Mucosa of rectum (tissue), 2 donors: Measurements from ENCODE around the gene SGIP1.
"Not testable (repeated sequence)": the region's sequence is repeated elsewhere in the genome, so short reads cannot be mapped to it uniquely, and the experiment has no call there.

Source experiments
- H3K27ac ChIP-seq, 2 donors: one replicate each; pipeline ENCODE4 v1.7.0; 2013; ENCODE audit warnings: inconsistent platforms in 2 of 2, low read depth in 2 of 2, low read length in 2 of 2
- H3K27me3 ChIP-seq, 2 donors: one replicate each; pipeline ENCODE4 v1.7.0; 2013; ENCODE audit warnings: low read length in 2 of 2; ENCODE audit not compliant: control insufficient read depth in 2 of 2, insufficient read depth in 2 of 2
- H3K36me3 ChIP-seq, 2 donors: one replicate each; pipeline ENCODE4 v1.7.0; 2013; ENCODE audit warnings: low read length in 2 of 2; ENCODE audit not compliant: control insufficient read depth in 2 of 2, insufficient read depth in 2 of 2
- H3K4me1 ChIP-seq, 2 donors: one replicate each; pipeline ENCODE4 v1.7.0; 2013; ENCODE audit warnings: low read length in 2 of 2, mild to moderate bottlenecking in 1 of 2; ENCODE audit not compliant: control insufficient read depth in 2 of 2, insufficient read depth in 2 of 2
- H3K4me3 ChIP-seq, 2 donors: one replicate each; pipeline ENCODE4 v1.7.0; 2013; ENCODE audit warnings: low read length in 2 of 2
- H3K9ac ChIP-seq, 2 donors: one replicate each; pipeline ENCODE4 v1.7.0; 2013; ENCODE audit warnings: low read length in 2 of 2, low read depth in 1 of 2, mild to moderate bottlenecking in 1 of 2
- H3K9me3 ChIP-seq, 2 donors: one replicate each; pipeline ENCODE4 v1.7.0; 2013; ENCODE audit warnings: low read length in 2 of 2; ENCODE audit not compliant: control insufficient read depth in 2 of 2
- donor health status: healthy.
- donor health status: Normal muscosa, but diverticular disease.

SGIP1 gene

DNA sequence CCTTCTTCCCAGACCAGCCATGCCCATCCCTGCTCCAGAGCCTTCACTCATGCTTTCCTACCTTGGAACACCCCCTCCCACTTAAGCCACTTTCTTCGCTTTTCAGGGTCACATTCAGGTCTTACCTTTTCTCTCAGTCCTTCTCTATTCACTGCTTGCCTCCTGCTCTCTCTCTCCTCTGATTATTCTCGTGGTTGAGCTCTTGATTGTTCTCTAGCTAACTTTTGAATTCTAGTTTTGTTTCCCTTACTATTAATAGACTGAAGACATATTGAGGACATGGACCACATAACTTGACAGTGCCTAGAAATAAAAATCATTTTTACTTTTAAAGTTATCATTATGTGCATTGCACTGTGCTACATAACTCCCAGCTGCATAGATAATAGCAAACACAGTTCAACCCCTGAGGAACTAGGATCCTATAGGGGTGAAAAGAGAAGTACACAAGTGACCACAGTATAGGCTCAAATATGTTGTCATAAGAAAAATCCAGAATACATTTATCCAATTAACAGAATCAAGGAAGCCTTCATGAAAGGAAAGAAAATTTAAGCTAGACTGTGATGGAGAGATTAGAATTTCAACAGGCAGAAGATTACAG is 245.6 kb downstream of the SGIP1 start:
- Histone ChIP-seq H3K36me3 (no peaks in the 10 kb centered on the region), H3K4me1 (no peaks in the 10 kb centered on the region), H3K4me3 (no peak overlapping the region), H3K9ac (no peak overlapping the region), H3K27ac (no peak overlapping the region), H3K27me3 (no peaks in the 10 kb centered on the region), H3K9me3 (no peaks in the 10 kb centered on the region)

DNA sequence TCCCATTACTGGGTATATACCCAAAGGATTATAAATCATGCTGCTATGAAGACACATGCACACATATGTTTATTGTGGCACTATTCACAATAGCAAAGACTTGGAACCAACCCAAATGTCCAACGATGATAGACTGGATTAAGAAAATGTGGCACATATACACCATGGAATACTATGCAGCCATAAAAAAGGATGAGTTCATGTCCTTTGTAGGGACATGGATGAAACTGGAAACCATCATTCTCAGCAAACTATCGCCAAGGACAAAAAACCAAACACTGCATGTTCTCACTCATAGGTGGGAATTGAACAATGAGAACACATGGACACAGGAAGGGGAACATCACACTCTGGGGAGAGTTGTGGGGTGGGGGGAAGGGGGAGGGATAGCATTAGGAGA is 251.8 kb downstream of the SGIP1 start:
- not testable (repeated sequence) for H3K4me1 ChIP-seq, H3K9me3 ChIP-seq, H3K4me3 ChIP-seq

DNA sequence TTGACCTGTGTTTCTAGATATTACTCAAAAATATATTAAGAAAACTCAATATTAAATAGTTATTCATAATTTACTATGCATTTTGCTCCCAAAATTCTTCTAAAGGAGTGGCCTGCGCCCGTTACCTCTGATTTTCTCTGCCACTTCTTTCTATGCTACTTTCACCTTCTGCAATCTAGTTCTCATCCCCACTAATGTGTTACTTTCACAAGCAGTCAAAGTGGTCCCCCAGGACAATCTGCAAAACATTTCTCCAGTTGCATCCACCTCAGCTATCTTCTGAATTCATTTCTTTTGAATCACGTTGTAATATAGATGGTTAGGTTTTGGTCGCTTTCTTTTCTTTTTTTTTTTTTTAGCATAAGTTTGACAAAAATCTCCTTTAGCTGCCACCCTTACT is 253.7 kb downstream of the SGIP1 start:
- no peak overlapping the region for H3K27ac ChIP-seq
- H3K4me1 ChIP-seq: no peaks in the 10 kb centered on the region
- no peak overlapping the region for H3K4me3 ChIP-seq
- no peaks in the 10 kb centered on the region for H3K36me3 ChIP-seq
- H3K27me3 ChIP-seq: no peaks in the 10 kb centered on the region
- H3K9ac ChIP-seq: no peak overlapping the region
- H3K9me3 ChIP-seq: no peaks in the 10 kb centered on the region

More for the DNA sequence above, 251.8 kb downstream of the SGIP1 start:
- H3K9ac ChIP-seq, H3K27me3 ChIP-seq, H3K27ac ChIP-seq, H3K36me3 ChIP-seq: not testable (repeated sequence)

DNA sequence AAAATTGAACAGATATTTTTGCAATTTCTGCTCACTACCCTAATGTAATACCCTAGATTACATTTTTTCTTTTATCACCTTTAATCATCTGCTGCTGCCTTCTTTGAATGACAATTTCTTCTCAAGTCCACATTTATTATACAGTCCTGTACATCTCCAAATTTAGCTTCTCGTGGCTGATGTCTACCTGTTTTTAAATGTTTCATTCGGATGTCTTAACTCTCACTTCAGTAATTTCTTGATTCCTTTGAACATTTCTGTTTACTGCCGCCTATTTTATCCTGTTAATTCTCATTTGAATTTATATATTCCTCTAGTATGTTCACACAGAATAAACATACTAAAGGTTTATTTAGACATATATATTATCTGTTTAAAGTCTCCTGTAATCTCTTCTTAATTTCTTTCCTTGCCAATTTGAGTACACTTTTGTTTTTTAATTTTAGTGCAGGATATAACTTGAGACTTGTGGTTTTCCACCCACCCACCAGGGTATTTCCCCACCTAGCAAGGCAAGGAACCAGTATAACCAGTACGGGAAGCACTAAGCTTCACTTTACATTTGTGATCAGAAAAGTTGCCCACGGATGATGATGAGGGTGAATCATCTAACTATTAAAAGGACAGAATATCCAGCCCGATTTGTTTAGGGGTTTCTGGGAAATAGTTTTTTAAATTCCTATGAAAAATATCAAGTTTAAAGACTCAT is 254.4 kb downstream of the SGIP1 start:
- Histone ChIP-seq H3K9me3 (no peaks in the 10 kb centered on the region), H3K27me3 (no peaks in the 10 kb centered on the region), H3K27ac (no peak overlapping the region), H3K4me1 (no peaks in the 10 kb centered on the region), H3K9ac (no peak overlapping the region), H3K4me3 (no peak overlapping the region), H3K36me3 (no peaks in the 10 kb centered on the region)

DNA sequence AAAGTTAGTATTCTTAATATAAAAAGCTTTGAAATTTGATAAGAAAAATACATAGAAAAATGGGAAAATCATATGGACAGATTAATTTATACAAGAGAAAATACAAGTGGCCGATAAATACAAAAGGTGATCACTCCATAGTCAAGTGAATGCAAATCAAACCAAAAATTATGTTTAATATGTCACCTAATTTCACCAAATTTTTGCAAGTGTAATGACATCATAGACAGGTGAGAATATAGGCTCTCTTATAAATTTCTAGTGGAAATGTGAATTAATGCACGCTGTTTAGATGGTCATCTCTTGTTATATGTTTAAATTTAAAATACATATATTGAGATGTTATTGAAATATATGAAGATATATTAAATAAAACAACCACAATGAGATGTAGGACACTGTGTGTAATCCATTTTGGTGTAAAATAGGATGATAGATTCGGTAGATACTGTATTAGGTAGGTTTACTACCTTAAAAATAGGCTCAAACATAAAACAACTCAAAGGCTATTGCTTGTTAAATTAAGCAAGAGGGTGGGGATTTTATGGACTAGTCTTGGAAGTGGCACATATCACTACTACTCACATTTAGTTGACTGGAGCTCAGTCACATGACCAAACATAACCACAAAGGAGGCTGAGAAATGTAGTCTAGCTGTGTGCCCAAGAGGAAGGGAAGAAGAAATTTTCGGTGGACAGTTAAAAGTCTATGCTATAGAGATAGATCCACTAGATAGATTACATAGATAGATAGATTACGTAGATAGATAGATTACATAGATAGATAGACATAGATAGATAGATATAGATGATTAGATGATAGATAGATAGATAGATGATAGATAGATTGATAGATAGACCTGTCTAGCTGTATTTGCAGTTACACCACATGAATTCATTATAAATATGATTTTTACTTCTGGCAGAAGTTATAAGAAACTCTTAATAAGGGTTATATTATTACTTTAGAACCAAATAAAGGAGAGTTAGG is 258.0 kb downstream of the SGIP1 start:
- H3K4me1 ChIP-seq: no peaks in the 10 kb centered on the region
- no peaks in the 10 kb centered on the region for H3K27me3 ChIP-seq
- no peak overlapping the region for H3K4me3 ChIP-seq
- no peaks in the 10 kb centered on the region for H3K9me3 ChIP-seq
- no peak overlapping the region for H3K9ac ChIP-seq
- H3K27ac ChIP-seq: no peak overlapping the region
- H3K36me3 ChIP-seq: no peaks in the 10 kb centered on the region

DNA sequence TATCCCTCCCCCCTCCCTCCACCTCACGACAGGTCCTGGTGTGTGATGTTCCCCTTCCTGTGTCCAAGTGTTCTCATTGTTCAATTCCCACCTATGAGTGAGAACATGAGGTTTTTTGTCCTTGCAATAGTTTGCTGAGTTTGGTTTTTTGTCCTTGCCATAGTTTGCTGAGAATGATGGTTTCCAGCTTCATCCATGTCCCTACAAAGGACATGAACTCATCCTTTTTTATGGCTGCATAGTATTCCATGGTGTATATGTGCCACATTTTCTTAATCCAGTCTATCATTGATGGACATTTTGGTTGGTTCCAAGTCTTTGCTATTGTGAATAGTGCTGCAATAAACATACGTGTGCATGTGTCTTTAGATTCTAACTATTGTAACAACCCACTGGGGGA is 261.9 kb downstream of the SGIP1 start:
- H3K27ac ChIP-seq, H3K9me3 ChIP-seq, H3K36me3 ChIP-seq, H3K4me3 ChIP-seq, H3K9ac ChIP-seq, H3K4me1 ChIP-seq, H3K27me3 ChIP-seq: not testable (repeated sequence)
